Vagina (tissue), 2 donors: ENCODE data around the gene HCRTR1. TPM values are rescaled to one million over a fixed set of nuclear protein-coding genes. Genes with fewer than 3 reads are reported as not detected.

Experiments
- DNase-seq, 2 donors: peaks; one replicate each; pipeline ENCODE4 v3.0.0-alpha.2; 2017; ENCODE audit errors: extremely low spot score in 2 of 2
- H3K27ac ChIP-seq: fragments of 200-600 bp; sonication (generic); one replicate; pipeline ENCODE4 v1.5.1; 2019
- H3K27me3 ChIP-seq: fragments of 200-600 bp; sonication (generic); one replicate; pipeline ENCODE4 v1.5.1; 2019
- H3K36me3 ChIP-seq, 2 donors: fragments of 200-600 bp; sonication (generic); one replicate each; pipeline ENCODE4 v1.5.1; 2017 to 2019
- H3K4me1 ChIP-seq: fragments of 200-600 bp; sonication (generic); one replicate; pipeline ENCODE4 v1.5.1; 2019
- H3K4me3 ChIP-seq, 2 donors: fragments of 200-600 bp; sonication (generic); 1 replicate in 1 of 2; 2 replicates in 1 of 2; pipeline ENCODE4 v1.5.1; 2016 to 2019
- H3K9me3 ChIP-seq: fragments of 200-600 bp; sonication (generic); one replicate; pipeline ENCODE4 v1.5.1; 2019
- CTCF ChIP-seq, 3 experiments: fragments of 450-650 bp in 2 of 3; fragments of 200-600 bp in 1 of 3; sonication (generic) in 1 of 3; IDR thresholded peaks; one replicate each; pipeline ENCODE4 v1.5.1; 2017 to 2019; ENCODE audit warnings: antibody characterized with exemption in 3 of 3, mild to moderate bottlenecking in 2 of 3, moderate library complexity in 2 of 3
- POLR2A ChIP-seq, 2 donors: fragments of 450-650 bp; IDR thresholded peaks; one replicate each; pipeline ENCODE4 v1.6.1; 2017; ENCODE audit warnings: antibody characterized with exemption in 2 of 2, mild to moderate bottlenecking in 2 of 2, moderate library complexity in 2 of 2
- POLR2AphosphoS5 ChIP-seq, 2 donors: sonication (generic); formaldehyde crosslinking; IDR thresholded peaks; one replicate each; pipeline ENCODE4 v1.9.0; 2017; ENCODE audit warnings: antibody characterized with exemption in 2 of 2, mild to moderate bottlenecking in 2 of 2, low read depth in 1 of 2; ENCODE audit not compliant: insufficient read depth in 1 of 2
- intact Hi-C: fragments of 100-400 bp; cut with DNase I; formaldehyde crosslinking; loops from one replicate; pipeline ENCODE4 v1.15.1; 2023
- total RNA-seq: library from RNA; depleted of rRNA; stranded (reverse); fragments of >200 nt; gene quantifications from one replicate; pipeline ENCODE4 v1.2.3, GENCODE V29; 2016

HCRTR1 gene
- total RNA-seq, 1 donor from 2014 or later, result not detected

GRCh38 chr1:31600641-31601040 lies 16.8 kb upstream of the HCRTR1 start:
- TF ChIP-seq POLR2AphosphoS5 (IDR thresholded peaks at IDR 0.05; ENCODE audit: insufficient read depth in 1 of 2, low read depth in 1 of 2) (no peak), CTCF (IDR thresholded peaks at IDR 0.05) (no peak), POLR2A (IDR thresholded peaks at IDR 0.05) (no peak)
- Histone ChIP-seq H3K27me3 (no peaks in the 10 kb centered on the region), H3K4me1 (no peaks in the 10 kb centered on the region), H3K36me3 (no peaks in the 10 kb centered on the region), H3K9me3 (no peaks in the 10 kb centered on the region), H3K27ac (no peak overlapping the region), H3K4me3 (no peak overlapping the region)
- intact Hi-C loops, result no loop called here
- no peak for DNase-seq

GRCh38 chr1:31602081-31602480 lies 15.4 kb upstream of the HCRTR1 start:
- Histone ChIP-seq H3K4me1 (no peaks in the 10 kb centered on the region), H3K4me3 (no peak overlapping the region), H3K27me3 (no peaks in the 10 kb centered on the region), H3K9me3 (no peaks in the 10 kb centered on the region), H3K27ac (no peak overlapping the region), H3K36me3 (no peaks in the 10 kb centered on the region)
- DNase-seq, result no peak
- no peak for TF ChIP-seq POLR2AphosphoS5 (IDR thresholded peaks at IDR 0.05; ENCODE audit: insufficient read depth in 1 of 2, low read depth in 1 of 2)
- TF ChIP-seq CTCF (IDR thresholded peaks at IDR 0.05), result no peak
- no peak for TF ChIP-seq POLR2A (IDR thresholded peaks at IDR 0.05)
- intact Hi-C loops, result no loop called here

- DNase-seq, result no peak
- H3K36me3 ChIP-seq, result no peaks in the 10 kb centered on the region
- TF ChIP-seq POLR2A (IDR thresholded peaks at IDR 0.05) (no peak), CTCF (IDR thresholded peaks at IDR 0.05) (no peak), POLR2AphosphoS5 (IDR thresholded peaks at IDR 0.05; ENCODE audit: insufficient read depth in 1 of 2, low read depth in 1 of 2) (no peak)
- H3K4me3 ChIP-seq, result no peak overlapping the region
- no peak overlapping the region for H3K27ac ChIP-seq
- H3K27me3 ChIP-seq, result no peaks in the 10 kb centered on the region
- H3K9me3 ChIP-seq, result no peaks in the 10 kb centered on the region
- intact Hi-C loops, result no loop called here
- H3K4me1 ChIP-seq, result no peaks in the 10 kb centered on the region
These were observed 11.5 kb upstream of the HCRTR1 start for GRCh38 chr1:31605908-31606427.

- Histone ChIP-seq H3K4me3 (no peak overlapping the region), H3K27ac (no peak overlapping the region), H3K36me3 (no peaks in the 10 kb centered on the region), H3K27me3 (no peaks in the 10 kb centered on the region), H3K9me3 (no peaks in the 10 kb centered on the region), H3K4me1 (no peaks in the 10 kb centered on the region)
- TF ChIP-seq POLR2AphosphoS5 (IDR thresholded peaks at IDR 0.05; ENCODE audit: insufficient read depth in 1 of 2, low read depth in 1 of 2), result no peak
- TF ChIP-seq CTCF (IDR thresholded peaks at IDR 0.05), result no peak
- TF ChIP-seq POLR2A (IDR thresholded peaks at IDR 0.05), result no peak
- no peak for DNase-seq
- intact Hi-C loops, result no loop called here
These were observed 10.1 kb upstream of the HCRTR1 start for GRCh38 chr1:31607360-31607759.

GRCh38 chr1:31609514-31610118 lies 7.9 kb upstream of the HCRTR1 start:
- TF ChIP-seq POLR2AphosphoS5 (IDR thresholded peaks at IDR 0.05; ENCODE audit: insufficient read depth in 1 of 2, low read depth in 1 of 2) (no peak), POLR2A (IDR thresholded peaks at IDR 0.05) (no peak), CTCF (IDR thresholded peaks at IDR 0.05) (no peak)
- Histone ChIP-seq H3K27me3 (no peaks in the 10 kb centered on the region), H3K4me3 (no peak overlapping the region), H3K27ac (no peak overlapping the region), H3K4me1 (no peaks in the 10 kb centered on the region), H3K9me3 (no peaks in the 10 kb centered on the region), H3K36me3 (no peaks in the 10 kb centered on the region)
- DNase-seq, result no peak
- intact Hi-C loops, result no loop called here
